Mucosa of gallbladder (tissue), 1 donor: Measurements from ENCODE around the gene CELF4. TPM values are rescaled to one million over a fixed set of nuclear protein-coding genes. Genes with fewer than 3 reads are reported as not detected.

Experiments used
- DNase-seq: peaks from one replicate; pipeline ENCODE4 v3.0.0-alpha.2; 2020; ENCODE audit warnings: low spot score
- total RNA-seq: library from RNA; stranded (reverse); gene quantifications from one replicate; pipeline ENCODE4 v1.2.1, GENCODE V29; 2021
- donor health status: DM: no; HTN: no; CAD: no.

Gene CELF4
- total RNA-seq, 1 donor from 2014 or later = 3.8 TPM

DNA sequence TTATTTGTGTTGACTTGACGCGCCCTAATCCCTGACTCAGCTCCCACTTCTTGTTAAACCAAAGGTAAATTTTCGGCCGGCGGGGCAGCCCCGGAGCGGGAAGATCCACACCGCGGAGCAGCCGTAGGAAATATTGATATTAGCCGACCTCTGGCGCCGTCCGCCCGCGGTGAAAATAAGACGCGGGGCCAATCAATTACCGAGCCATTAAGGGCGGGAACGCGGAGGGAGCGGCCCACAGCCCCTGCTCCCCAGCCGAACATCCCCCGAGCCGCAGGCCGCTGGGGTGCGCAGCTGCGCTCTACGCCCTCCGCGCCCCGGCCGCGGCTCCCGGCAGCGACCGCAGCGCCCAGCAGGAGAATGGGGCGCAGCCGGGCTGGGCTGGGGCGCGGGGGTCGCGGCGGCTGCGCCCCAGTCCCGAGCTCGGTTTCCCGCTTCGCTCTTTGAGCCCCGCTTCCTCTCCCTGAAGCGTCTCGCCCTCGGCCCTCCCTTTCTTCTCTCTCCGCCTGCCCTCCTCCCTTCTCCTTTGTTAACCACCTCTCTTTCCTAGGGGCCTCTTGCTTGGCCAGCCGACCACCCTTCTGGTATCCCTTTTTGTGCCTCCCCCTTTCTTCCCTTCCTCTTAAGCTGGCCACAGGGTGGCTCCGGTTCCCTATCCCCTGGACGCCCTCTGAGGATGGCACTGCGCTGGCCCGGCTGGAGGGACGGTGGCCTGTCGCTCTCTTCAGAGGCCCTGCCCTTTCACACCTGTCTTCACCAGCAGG lies 40.9 kb downstream of the CELF4 start:
- no peak for DNase-seq

GRCh38 chr18:37524139-37524497 lies 41.5 kb downstream of the CELF4 start:
- DNase-seq = no peak

- DNase-seq = no peak
Observed at GRCh38 chr18:37521510-37522465, 43.8 kb downstream of the CELF4 start.

- DNase-seq = no peak
Observed at GRCh38 chr18:37520508-37520907, 45.1 kb downstream of the CELF4 start.

DNA sequence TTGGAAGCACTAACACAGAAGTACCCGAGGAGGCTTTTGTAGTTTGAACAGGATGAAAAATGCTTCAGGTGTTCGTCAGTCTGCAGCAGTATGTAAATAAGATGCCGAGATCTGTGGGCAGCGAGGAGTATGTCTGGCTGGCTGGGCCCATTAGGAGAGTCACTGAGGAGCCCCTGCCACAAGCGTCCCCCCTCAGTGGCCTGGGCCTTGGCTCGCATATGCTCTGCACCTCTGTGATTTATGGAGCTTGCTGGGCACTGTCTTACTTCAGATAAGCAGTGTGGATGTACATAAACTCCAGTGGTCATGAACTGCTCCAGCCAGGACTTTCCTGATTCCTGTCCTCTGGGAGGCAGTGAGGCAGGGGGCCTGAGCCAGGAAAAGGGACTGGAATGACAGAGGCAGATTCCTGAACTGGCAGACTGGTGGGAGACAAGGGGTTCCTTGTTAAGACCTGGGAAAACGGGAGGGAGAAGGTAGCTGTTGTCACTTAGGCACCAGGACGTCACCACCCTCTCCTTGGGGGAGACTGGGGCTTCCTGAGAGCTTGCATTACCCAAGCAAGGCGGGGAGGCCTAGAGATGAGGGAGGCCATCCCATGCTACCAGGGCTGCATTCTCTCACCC lies 46.0 kb downstream of the CELF4 start:
- no peak for DNase-seq

GRCh38 chr18:37516361-37516853 lies 49.2 kb downstream of the CELF4 start:
- DNase-seq = no peak

GRCh38 chr18:37514953-37515352 lies 50.6 kb downstream of the CELF4 start:
- DNase-seq = no peak

DNA sequence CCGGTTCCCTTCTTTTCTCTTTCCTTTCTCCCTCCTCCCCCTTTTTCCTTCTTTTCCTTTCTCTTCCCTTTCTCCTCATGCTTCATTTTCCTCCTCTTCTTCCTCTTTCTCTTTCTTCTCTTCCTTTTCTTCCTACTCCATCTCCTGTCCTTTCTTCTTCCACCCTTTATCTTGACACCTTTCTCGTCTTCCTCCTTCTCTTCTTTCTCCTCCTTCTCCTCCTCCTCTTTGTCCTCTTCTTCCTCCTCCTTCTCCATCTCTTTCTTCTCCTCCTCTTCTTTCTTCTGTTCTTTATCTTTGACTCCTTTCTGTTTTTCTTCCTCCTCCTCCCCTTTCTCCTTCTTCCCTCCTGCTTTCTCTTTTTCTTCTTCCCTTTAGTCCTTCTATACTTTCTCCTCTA lies 53.2 kb downstream of the CELF4 start:
- DNase-seq = no peak

GRCh38 chr18:37511721-37512298 lies 53.8 kb downstream of the CELF4 start:
- no peak for DNase-seq

GRCh38 chr18:37509600-37509999 lies 56.0 kb downstream of the CELF4 start:
- DNase-seq = no peak

DNA sequence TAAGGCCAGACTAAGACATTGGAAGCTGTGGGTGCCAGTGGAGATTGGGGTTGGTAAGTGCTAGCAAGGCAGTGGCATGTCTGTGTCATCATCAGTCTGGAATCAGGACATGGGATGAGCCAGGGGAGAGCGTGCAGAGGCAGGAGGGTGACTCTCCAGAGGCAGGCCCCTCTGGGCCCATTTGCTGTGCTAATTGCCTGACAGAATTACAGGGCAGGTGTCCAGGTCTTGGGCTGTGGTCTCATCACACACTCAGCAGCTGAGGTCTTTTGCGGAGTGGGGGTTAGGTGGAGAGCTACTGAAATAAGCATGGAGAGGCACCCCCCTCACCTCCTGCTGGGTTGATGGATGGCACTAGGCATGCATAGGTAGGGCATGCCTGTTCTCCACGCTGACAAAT lies 57.4 kb downstream of the CELF4 start:
- no peak for DNase-seq

DNA sequence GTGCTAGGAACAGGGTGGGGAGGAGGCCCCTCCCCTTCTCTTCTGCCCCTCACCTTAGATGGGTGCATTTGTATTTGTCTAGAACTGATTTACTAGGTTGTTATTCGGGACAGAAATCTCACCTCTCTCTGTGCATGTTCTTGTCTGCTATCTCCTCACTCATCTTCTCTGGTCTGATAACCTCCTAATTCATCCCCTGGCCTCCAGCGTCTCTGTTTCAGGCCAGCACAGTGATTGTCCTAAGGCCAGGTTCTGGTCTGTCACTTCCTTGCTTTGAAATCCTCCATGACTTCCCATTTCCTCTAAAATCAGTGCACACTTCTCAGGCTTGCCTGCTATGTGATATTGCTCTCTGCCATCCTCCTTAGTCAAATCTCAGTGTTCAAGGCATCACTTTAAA lies 58.4 kb downstream of the CELF4 start:
- DNase-seq = no peak

GRCh38 chr18:37506001-37506400 lies 59.6 kb downstream of the CELF4 start:
- no peak for DNase-seq

GRCh38 chr18:37505321-37505720 lies 60.3 kb downstream of the CELF4 start:
- DNase-seq = no peak

DNA sequence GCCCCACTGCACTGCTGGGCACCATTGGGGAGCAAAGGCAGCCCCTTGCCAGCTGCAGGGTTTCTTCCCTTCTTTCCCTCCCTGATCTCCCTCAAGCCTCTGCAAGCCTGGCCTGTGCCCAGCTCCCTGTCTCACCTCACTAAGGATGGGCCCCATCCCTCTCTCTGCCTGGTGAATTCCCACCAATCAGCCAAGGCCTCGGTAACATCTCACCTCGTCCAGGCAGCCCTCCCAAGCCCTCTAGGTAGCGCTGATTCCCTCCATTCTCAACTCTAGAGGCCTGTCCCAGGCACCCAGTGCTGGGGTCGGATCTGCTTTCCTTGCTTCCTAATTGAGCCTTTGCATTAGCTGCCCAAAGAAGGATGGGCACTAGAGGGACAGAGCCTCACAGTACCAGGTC lies 63.0 kb downstream of the CELF4 start:
- DNase-seq = no peak

GRCh38 chr18:37502036-37502435 lies 63.6 kb downstream of the CELF4 start:
- no peak for DNase-seq

DNA sequence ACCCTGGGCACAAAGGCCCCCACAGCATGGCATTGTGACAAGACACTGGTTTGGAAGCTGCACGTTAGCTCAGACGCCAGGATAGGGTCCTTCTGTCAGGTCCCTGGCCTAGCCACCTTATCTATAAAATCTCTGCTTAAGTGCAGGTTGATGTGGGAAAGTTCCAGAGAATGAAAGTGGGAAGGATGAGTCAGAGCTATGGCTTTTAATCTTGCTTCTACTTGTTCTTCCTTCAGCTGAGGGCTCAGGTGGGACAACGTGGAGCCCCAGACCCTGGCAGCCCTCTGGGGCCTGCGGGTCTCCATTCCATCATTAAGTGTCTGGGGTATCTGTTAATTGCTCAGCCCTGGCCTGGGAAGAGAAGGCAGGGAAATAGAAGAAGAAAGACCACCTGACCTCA lies 64.5 kb downstream of the CELF4 start:
- DNase-seq = no peak

- no peak for DNase-seq
Observed at GRCh38 chr18:37499913-37500312, 65.7 kb downstream of the CELF4 start.

- no peak for DNase-seq
Observed at GRCh38 chr18:37499044-37499443, 66.6 kb downstream of the CELF4 start.

- DNase-seq = no peak
Observed at GRCh38 chr18:37497853-37498518, 67.6 kb downstream of the CELF4 start.

DNA sequence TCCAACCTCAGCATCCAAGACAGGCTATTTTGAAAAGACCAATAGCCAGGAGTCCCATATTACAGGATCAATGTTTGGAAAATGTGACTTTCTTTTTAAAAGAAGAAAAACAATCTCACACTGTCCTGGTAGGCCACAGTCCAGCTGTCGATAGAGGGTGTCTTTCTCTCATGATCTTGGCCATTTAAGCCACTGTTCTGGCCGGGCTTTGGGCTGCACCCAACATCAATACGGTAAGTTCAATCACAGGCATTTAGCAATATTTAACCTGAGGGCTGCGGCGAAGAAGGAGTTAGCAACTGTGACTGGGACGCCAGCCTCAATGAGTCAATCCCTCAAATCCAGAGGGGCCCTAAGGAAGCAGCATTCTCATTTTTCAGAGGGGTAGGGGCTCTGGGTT lies 69.0 kb downstream of the CELF4 start:
- peak; percentile 12 for DNase-seq
